Muscle of leg (tissue), 11 donors: ENCODE measurements around the gene THSD4. TPM values are rescaled to one million over a fixed set of nuclear protein-coding genes. Genes with fewer than 3 reads are reported as not detected.
A peak's percentile ranks its signal among the peaks of the same experiment; 100 is the strongest.

Experiments used
- DNase-seq: peaks from one replicate; pipeline ENCODE4 v3.0.0; 2013
- H3K27ac ChIP-seq: one replicate; pipeline ENCODE4 v1.5.1; 2013; ENCODE audit warnings: mild to moderate bottlenecking, low read length, control low read depth
- H3K27me3 ChIP-seq: one replicate; pipeline ENCODE4 v1.6.1; 2013; ENCODE audit warnings: low read length; ENCODE audit not compliant: control insufficient read depth, insufficient read depth
- H3K36me3 ChIP-seq: one replicate; pipeline ENCODE4 v1.6.1; 2013; ENCODE audit warnings: low read length; ENCODE audit not compliant: control insufficient read depth, insufficient read depth
- H3K4me1 ChIP-seq: one replicate; pipeline ENCODE4 v1.6.1; 2013; ENCODE audit warnings: low read length; ENCODE audit not compliant: control insufficient read depth, insufficient read depth
- H3K4me3 ChIP-seq: one replicate; pipeline ENCODE4 v1.5.1; 2013; ENCODE audit warnings: low read length, control low read depth
- H3K9me3 ChIP-seq: replicated peaks from 2 replicates; pipeline ENCODE4 v1.6.1; 2013; ENCODE audit warnings: low read depth, low read length; ENCODE audit not compliant: control insufficient read depth
- WGBS: methylation state at CpG from one replicate; pipeline ENCODE4 v1.1.5; 2013; ENCODE audit warnings: missing lambda C conversion rate; ENCODE audit not compliant: insufficient coverage; 5-methylcytosine and 5-hydroxymethylcytosine counted together
- polyA plus RNA-seq, 8 donors: library from polyadenylated mRNA; unstranded; fragments of 120-200 nt; gene quantifications; one replicate each; pipeline versions ENCODE4 v1.2.1 to v1.2.3, GENCODE V29; 2013; ENCODE audit warnings: inconsistent platforms in 1 of 8, low replicate concordance in 1 of 8; ENCODE audit not compliant: insufficient read length in 8 of 8, insufficient read depth in 1 of 8
- total RNA-seq: library from RNA; stranded (reverse); fragments of 120-200 nt; gene quantifications from one replicate; pipeline ENCODE4 v1.2.4, GENCODE V29; 2013

The THSD4 gene
- total and polyA plus RNA-seq, 9 donors = 17.6 to 33.8 (median 25.5) TPM

DNA sequence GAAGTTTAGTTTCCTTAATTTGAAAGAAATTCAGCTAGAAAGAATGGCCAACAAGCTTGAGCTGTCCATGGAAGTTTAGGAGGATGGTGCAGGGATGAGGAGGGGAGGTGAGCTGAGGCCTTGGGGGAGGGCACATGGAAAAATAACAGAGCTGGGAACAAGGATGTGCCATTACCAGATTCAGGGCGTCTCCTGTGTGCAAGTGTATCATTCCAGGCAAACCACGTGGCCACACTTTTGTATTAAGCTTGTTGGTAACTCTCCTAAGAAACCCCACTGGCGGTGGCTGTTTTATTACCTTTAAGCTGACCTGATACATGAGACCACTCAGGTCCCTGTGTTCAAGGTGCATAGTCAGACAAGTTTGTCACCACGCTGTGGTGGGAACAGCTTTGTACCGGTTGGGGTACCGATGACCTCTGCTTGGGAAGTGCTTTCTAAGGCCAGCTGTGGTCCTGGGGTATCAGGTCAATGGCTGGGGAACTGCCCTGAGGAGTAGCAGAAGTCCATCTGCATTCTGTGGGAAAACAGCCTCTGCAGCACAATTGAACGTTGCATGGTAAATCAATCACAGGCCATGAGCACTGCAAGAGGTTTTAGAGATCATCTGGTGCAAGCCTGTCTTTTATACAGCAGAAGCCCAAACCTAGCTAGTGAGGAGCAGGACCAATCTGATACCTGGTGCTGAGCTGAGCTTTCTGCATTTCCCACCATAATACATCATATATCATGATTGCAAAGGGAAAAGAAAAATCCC lies 235.5 kb downstream of the THSD4 start:
- Histone ChIP-seq H3K4me1 (peaks cover 22% of the 10 kb centered on the region), H3K36me3 (no peaks in the 10 kb centered on the region), H3K27ac (peak overlapping the region; percentile 47), H3K4me3 (no peak overlapping the region), H3K9me3 (no peaks in the 10 kb centered on the region), H3K27me3 (no peaks in the 10 kb centered on the region)
- 48% methylated on average over 7 of the region's 7 CpGs for WGBS
- DNase-seq = no peak

DNA sequence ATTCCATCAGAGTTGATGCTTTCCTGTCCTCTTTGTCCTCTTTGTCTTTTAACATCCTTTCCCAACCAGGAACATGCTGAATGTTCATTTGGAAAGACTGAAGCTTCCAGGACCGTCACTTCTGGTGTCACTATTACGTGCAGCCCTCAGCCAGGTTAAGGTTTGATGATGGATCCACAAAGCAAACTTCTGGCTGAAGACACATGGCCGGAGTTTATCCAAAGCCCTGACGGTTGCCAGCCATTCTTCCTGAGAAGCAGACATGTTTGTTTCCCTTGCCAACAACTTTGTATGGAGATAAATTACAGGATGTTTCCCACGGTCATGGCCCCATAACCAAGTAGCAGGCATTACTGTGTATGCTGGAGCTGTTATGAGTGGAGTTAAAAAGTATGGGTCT lies 236.9 kb downstream of the THSD4 start:
- no peaks in the 10 kb centered on the region for H3K27me3 ChIP-seq
- peak; percentile 76 for DNase-seq
- H3K4me1 ChIP-seq = peaks cover 30% of the 10 kb centered on the region
- no peaks in the 10 kb centered on the region for H3K36me3 ChIP-seq
- H3K9me3 ChIP-seq = no peaks in the 10 kb centered on the region
- no peak overlapping the region for H3K27ac ChIP-seq
- 47% methylated on average over 5 of the region's 5 CpGs for WGBS
- no peak overlapping the region for H3K4me3 ChIP-seq

DNA sequence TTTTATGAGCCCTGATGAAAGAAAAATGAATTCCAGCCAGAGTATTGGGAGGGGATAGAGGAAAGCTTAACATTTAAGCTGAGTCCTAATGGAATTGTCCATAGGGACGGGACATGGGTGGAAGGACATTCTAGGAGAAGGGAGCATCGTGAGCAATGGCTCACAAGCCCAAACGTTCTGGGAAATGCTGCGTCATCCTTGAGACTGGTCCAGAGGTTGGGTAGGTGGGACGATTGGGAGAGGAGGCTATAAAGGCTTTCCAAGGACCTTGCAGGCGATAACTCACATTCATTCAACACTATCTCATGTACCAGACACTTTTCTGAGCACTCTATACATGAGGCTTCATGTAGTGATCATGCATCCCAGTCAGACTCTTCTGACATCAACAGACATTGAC lies 237.5 kb downstream of the THSD4 start:
- H3K27ac ChIP-seq = peak overlapping the region; percentile 33
- H3K27me3 ChIP-seq = no peaks in the 10 kb centered on the region
- DNase-seq = no peak
- H3K9me3 ChIP-seq = no peaks in the 10 kb centered on the region
- peaks cover 34% of the 10 kb centered on the region for H3K4me1 ChIP-seq
- H3K36me3 ChIP-seq = no peaks in the 10 kb centered on the region
- WGBS = 76% methylated on average over 4 of the region's 6 CpGs
- H3K4me3 ChIP-seq = no peak overlapping the region

DNA sequence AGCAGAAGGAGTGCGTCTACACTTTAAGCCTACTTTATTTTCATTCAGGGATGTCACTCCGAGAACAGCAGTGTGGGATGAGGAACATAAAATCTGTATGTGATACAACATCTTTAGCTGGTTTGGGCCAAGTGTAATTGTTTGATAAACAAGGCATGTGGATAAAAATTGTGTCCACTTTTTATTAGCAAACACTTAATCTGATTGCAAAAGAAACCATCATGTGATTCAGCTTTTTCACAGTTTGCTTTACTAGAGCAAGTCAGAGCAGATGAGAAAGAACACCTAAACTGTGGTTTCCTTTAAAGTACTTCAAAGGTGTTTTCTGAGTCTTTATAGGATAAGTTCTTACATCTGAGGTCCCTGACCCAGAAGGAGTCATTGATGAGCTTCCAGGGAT lies 237.9 kb downstream of the THSD4 start:
- no peak for DNase-seq
- no peaks in the 10 kb centered on the region for H3K9me3 ChIP-seq
- H3K4me3 ChIP-seq = no peak overlapping the region
- no peaks in the 10 kb centered on the region for H3K36me3 ChIP-seq
- WGBS = no CpG with 5 or more reads among the region's 2 CpGs
- H3K4me1 ChIP-seq = peaks cover 38% of the 10 kb centered on the region
- H3K27ac ChIP-seq = no peak overlapping the region
- no peaks in the 10 kb centered on the region for H3K27me3 ChIP-seq

DNA sequence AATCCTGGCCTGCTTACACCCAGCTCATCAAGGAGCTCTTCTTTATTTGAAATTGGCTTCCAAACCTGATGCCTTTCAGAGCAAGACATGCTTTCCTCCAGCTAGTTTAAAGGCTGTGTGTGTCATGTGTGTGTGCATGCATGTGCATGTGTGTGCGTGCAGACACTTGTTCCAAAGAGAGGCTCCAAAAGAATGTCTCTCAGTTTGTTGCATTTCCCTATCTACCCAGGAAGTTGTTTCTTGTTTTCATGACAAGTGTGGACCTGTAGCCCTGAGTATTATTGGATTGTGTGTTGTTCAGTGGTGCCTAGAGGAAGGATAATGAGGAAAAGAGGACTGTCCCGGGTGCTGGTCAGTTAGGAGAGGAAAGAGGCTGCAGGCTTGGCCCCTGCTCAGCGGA lies 240.0 kb downstream of the THSD4 start:
- Histone ChIP-seq H3K27ac (no peak overlapping the region), H3K4me3 (no peak overlapping the region), H3K36me3 (no peaks in the 10 kb centered on the region), H3K4me1 (peaks cover 35% of the 10 kb centered on the region), H3K9me3 (no peaks in the 10 kb centered on the region), H3K27me3 (no peaks in the 10 kb centered on the region)
- DNase-seq = no peak
- WGBS = 73% methylated on average over 2 of the region's 3 CpGs

DNA sequence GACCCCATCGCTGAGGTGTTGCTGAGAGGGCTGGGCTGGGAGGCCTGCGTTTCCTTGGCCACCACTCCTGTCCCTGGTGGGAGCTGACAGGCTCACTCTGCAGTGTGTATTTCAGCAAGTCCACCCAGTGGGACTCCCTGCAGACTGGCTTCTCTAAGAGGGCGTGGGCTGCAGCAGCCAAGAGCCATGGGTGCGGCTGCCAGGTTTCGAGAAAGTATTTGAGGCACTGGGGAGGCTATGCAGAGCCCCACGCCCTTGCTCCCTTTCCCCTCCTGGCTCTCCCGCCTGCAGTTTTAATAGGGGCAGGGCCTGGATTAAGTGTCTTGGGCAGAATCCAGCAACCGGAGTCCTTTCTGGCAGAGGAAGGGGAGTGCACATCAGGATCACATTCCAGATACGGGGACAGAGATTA lies 242.1 kb downstream of the THSD4 start:
- H3K27ac ChIP-seq = peak overlapping the region; percentile 9
- H3K36me3 ChIP-seq = no peaks in the 10 kb centered on the region
- H3K9me3 ChIP-seq = no peaks in the 10 kb centered on the region
- no peaks in the 10 kb centered on the region for H3K27me3 ChIP-seq
- DNase-seq = peak; percentile 91
- 7% methylated on average over 4 of the region's 9 CpGs for WGBS
- H3K4me1 ChIP-seq = peaks cover 27% of the 10 kb centered on the region
- H3K4me3 ChIP-seq = no peak overlapping the region

DNA sequence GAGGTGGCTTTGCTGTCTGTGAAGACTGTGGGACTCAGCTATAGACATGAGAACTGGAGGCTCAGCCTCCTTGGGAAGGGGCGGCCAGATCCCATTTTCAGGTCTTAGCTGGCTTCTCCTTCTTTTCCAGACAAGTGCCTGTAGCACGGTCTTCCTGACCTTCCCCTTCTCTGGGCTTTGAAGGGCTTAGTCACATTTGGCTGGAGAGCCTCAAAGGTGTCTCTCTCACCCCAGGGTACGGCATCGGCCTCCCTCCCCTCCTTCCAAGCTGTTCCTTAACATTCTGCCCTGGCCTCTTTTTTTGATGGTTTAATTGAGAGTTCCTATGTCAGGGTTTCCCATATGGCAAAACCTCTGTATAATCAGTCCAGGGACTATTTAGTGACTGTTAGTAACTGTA lies 242.7 kb downstream of the THSD4 start:
- no peak for DNase-seq
- no peak overlapping the region for H3K4me3 ChIP-seq
- 90% methylated on average over 2 of the region's 4 CpGs for WGBS
- no peaks in the 10 kb centered on the region for H3K36me3 ChIP-seq
- H3K9me3 ChIP-seq = no peaks in the 10 kb centered on the region
- peak overlapping the region; percentile 58 for H3K27ac ChIP-seq
- no peaks in the 10 kb centered on the region for H3K27me3 ChIP-seq
- H3K4me1 ChIP-seq = peaks cover 23% of the 10 kb centered on the region

DNA sequence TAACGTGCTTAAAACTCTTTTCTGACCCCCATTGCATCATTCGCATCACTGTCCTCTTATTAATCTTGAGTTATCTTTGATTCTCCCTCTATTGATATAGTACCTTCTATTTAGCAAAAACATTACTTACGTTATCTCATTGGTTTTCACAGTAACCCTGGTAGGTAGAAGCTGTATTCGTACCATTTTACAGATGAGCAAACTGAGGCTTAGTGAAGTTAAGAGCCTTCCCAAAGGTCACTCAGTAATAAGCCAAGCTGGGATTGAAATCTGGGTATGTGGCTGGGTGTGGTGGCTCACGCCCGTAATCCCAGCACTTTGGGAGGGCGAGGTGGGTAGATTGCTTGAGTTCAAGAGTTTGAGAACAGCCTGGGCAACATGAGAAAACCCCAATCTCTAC lies 244.0 kb downstream of the THSD4 start:
- WGBS = no CpG with 5 or more reads among the region's 7 CpGs
- DNase-seq = no peak
- no peaks in the 10 kb centered on the region for H3K36me3 ChIP-seq

DNA sequence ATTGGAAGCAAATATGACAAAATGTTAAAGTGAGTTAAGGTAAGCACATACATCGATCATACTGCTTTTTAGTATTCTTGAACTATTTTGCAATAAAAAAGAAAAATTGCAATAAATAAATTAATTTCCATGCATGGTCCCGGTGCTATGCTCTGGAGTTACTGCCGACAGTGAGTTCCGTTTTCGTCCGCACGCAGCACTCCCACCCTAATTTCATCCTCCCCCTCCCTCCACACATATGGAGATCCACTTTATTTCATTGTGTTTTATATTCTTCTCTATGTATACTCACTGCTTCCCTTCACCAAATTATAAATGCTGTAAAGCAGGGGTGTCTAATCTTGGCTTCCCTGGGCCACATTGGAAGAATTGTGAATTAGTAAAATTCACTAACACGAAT lies 247.3 kb downstream of the THSD4 start:
- peaks cover 11% of the 10 kb centered on the region for H3K4me1 ChIP-seq
- H3K4me3 ChIP-seq = no peak overlapping the region
- H3K27ac ChIP-seq = no peak overlapping the region
- H3K36me3 ChIP-seq = no peaks in the 10 kb centered on the region
- no peak for DNase-seq
- no CpG with 5 or more reads among the region's 8 CpGs for WGBS
- H3K27me3 ChIP-seq = no peaks in the 10 kb centered on the region
- H3K9me3 ChIP-seq = no peaks in the 10 kb centered on the region

More for the DNA sequence above, 244.0 kb downstream of the THSD4 start:
- peaks cover 22% of the 10 kb centered on the region for H3K4me1 ChIP-seq
- H3K27ac ChIP-seq = no peak overlapping the region
- no peaks in the 10 kb centered on the region for H3K27me3 ChIP-seq
- H3K9me3 ChIP-seq = no peaks in the 10 kb centered on the region
- no peak overlapping the region for H3K4me3 ChIP-seq

DNA sequence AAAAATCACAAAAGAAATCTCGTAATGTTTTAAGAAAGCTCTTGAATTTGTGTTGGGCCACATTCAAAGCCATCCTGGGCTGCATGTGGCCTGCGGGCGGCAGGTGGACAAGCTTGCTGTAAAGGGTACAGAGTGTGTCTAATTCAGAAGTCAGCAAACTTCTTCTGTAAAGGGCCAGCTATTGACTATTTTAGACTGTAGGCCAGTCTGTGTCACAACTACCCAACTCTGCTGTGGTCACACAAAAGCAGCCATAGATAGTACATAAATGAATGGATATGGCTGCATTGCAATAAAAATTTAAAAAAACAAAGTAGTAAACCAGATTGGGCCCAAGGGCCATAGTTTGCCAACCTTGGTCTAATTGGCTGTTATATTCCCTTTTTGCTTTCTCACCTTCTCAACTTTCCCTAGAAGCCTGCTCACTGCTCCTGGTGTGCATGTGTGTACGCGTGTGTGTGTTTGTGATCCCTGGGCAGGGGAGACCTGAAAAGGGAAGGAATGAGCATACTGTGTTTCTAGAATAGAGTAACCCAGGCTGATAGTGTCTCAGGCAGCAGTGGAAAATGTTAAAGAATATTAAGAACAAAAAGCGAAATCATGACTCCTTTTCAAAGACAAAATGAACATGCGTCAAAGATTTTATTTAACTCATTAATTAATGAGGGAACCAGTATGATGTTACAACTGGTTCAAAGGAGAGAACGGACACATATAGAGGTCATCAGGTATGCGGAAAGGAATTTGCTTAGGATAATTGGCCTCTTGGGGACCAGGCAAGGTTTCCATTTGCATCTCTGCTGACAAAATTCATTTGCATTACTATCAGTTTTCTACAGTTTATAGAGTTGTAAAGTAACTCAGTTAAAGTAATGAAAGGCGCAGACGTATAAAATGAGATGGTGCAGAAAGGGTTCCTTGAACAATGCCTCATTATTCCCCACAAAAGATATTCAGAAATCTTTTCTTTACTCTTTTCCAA lies 248.0 kb downstream of the THSD4 start:
- H3K36me3 ChIP-seq = no peaks in the 10 kb centered on the region
- H3K4me3 ChIP-seq = no peak overlapping the region
- no peaks in the 10 kb centered on the region for H3K9me3 ChIP-seq
- no peaks in the 10 kb centered on the region for H3K27me3 ChIP-seq
- 83% methylated on average over 2 of the region's 11 CpGs for WGBS
- DNase-seq = no peak
- peaks cover 5% of the 10 kb centered on the region for H3K4me1 ChIP-seq
- no peak overlapping the region for H3K27ac ChIP-seq
